SK-N-MC (cell line): ENCODE measurements around the gene TIMM9.
"Not testable (repeated sequence)": the region's sequence is repeated elsewhere in the genome, so short reads cannot be mapped to it uniquely, and the experiment has no call there.

Source experiments
- DNase-seq: peaks from one replicate; pipeline ENCODE4 v3.0.0-alpha.2; 2011; ENCODE audit warnings: low read depth, low spot score
- H3K27ac ChIP-seq: fragments of 200-600 bp; sonication (generic); 2 replicates; pipeline ENCODE4 v1.5.1; 2016; ENCODE audit warnings: mixed run types
- H3K36me3 ChIP-seq: fragments of 200-600 bp; sonication (generic); 2 replicates; pipeline ENCODE4 v1.6.1; 2017; ENCODE audit warnings: antibody characterized with exemption, low read length, mixed read lengths; ENCODE audit not compliant: insufficient read depth
- H3K4me3 ChIP-seq: fragments of 200-600 bp; sonication (generic); 2 replicates; pipeline ENCODE4 v1.5.1; 2016
- H3K9ac ChIP-seq: fragments of 200-600 bp; sonication (generic); 2 replicates; pipeline ENCODE4 v1.8.0; 2017; ENCODE audit warnings: mixed run types, mixed read lengths; ENCODE audit not compliant: insufficient read length
- H3K9me3 ChIP-seq: fragments of 200-600 bp; sonication (generic); 2 replicates; pipeline ENCODE4 v1.6.1; 2017; ENCODE audit warnings: low read depth, mild to moderate bottlenecking, antibody characterized with exemption, low read length, moderate library complexity, mixed read lengths
- EZH2 ChIP-seq: fragments of 200-600 bp; sonication (generic); IDR thresholded peaks from one replicate; pipeline ENCODE4 v1.6.1; 2017; ENCODE audit warnings: antibody characterized with exemption
- FOXP2 ChIP-seq: optimal IDR thresholded peaks from 2 replicates; pipeline ENCODE3; 2011; ENCODE audit warnings: mild to moderate bottlenecking, moderate library complexity; ENCODE audit not compliant: insufficient read depth; ENCODE audit errors: extremely low read length, control extremely low read depth
- POLR2AphosphoS5 ChIP-seq: IDR thresholded peaks from 2 replicates; pipeline ENCODE4 v1.6.1; 2012; ENCODE audit warnings: mild to moderate bottlenecking, low read depth, low read length, borderline replicate concordance

The TIMM9 gene

DNA sequence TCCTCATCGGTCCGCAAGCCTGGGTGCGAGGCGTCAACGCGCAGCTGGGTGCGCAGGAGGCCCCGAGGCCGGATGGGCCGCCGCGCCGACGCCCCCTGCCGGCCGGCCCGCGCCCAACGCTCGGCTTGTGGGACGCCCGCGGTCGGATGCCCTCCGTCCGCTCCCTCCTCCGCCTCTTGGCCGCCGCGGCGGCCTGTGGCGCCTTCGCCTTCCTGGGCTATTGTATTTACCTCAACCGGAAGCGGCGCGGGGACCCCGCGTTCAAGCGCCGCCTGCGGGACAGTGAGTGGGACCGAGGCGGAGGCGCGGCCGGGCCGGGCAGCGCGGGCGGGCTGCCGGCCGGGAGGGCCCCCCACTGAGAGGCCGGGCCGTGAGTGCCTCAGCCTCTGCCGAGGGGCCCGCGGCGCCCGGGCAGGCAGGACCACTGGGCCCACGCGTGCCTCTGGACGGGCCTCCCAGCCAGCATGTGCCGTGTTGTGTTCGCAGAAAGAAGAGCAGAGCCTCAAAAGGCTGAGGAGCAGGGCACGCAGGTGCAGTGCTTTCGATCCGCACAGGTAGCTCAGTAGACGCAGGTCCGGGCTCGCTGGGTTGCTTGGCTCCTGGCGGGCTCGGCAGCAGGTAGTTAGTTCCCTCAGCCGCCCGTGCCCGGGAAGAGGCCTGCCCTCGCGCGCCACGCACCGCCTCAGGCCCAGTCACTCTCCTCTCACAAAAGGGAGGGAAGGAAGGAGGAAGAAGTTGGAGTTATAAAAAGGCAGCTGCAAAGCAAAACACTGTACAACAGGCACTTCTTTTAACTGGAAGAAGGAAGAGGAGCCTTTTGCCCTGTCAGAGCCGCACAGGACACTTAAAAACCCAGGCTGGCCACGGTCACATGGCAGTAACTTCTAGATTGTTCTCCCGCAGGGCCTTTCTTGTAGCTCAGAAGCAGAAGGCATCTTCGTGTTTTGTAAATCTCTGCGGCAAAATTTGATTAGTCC lies 31.2 kb downstream of the TIMM9 start, which contains the start of gene TOMM20L:
TOMM20L (plus strand) TSS at position 119 of the 977 bp plus-strand sequence; CDS start at position 147, 28 bp downstream.
- Histone ChIP-seq H3K27ac (no peak within 1 kb of the TSS), H3K36me3 (no peaks in the 10 kb centered on the region), H3K9me3 (no peaks in the 10 kb centered on the region), H3K9ac (no peak within 1 kb of the TSS), H3K4me3 (no peak within 1 kb of the TSS)
- no peak for TF ChIP-seq EZH2
- TF ChIP-seq POLR2AphosphoS5, result no peak
- no peak for TF ChIP-seq FOXP2
- DNase-seq, result no peak

GRCh38 chr14:58395562-58395811 lies 31.8 kb downstream of the TIMM9 start:
- Histone ChIP-seq H3K27ac (no peak overlapping the region), H3K9me3 (no peaks in the 10 kb centered on the region), H3K4me3 (no peak overlapping the region), H3K9ac (no peak overlapping the region), H3K36me3 (no peaks in the 10 kb centered on the region)
- DNase-seq, result no peak
- no peak for TF ChIP-seq FOXP2
- no peak for TF ChIP-seq POLR2AphosphoS5
- TF ChIP-seq EZH2, result no peak

DNA sequence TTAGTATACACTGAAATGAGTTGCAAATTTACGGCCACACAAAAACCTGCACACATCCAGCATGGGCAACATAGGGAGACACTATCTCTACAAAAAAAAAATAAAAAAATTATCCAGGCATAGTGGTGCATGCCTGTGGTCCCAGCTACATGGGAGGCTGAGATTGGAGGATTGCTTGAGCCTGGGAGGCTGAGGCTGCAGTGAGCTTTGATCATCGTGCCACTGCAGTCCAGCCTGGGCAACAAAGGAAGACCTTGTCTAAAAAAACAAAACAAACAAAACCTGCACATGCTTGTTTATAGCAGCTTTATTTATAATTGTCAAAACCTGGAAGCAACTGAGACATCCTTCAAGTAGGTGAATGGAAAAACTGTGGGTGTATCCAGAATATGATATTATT lies 36.5 kb downstream of the TIMM9 start:
- TF ChIP-seq POLR2AphosphoS5, result no peak
- no peak for TF ChIP-seq FOXP2
- TF ChIP-seq EZH2, result no peak
- H3K27ac ChIP-seq, result no peak overlapping the region
- H3K36me3 ChIP-seq, result no peaks in the 10 kb centered on the region
- DNase-seq, result no peak
- no peak overlapping the region for H3K4me3 ChIP-seq
- H3K9ac ChIP-seq, result no peak overlapping the region
- no peaks in the 10 kb centered on the region for H3K9me3 ChIP-seq

GRCh38 chr14:58376791-58377190 lies 50.5 kb downstream of the TIMM9 start:
- Histone ChIP-seq H3K9ac (no peak overlapping the region), H3K36me3 (peaks cover 28% of the 10 kb centered on the region), H3K9me3 (no peaks in the 10 kb centered on the region), H3K27ac (no peak overlapping the region), H3K4me3 (no peak overlapping the region)
- DNase-seq, result no peak
- TF ChIP-seq EZH2 (no peak), FOXP2 (no peak), POLR2AphosphoS5 (no peak)

DNA sequence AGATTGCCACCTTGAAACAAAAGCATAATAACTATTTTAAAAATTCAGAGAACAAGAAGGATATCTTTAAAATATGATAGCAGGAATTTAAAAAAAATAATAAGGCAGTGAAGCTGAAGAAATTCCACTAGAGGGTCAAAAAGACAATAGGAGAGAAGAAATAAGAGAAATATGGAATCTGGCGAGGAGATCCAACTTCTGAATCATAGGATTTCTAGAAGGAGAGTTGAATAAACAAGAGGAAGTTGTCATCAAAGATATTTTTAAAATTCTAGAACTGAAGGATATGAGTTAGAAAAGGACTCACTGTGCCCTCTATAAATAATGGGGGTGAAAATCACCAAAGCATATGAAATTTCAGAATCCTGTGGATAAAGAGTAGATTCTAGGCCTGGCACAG lies 58.4 kb downstream of the TIMM9 start:
- Histone ChIP-seq H3K36me3 (peaks cover 35% of the 10 kb centered on the region), H3K4me3 (no peak overlapping the region), H3K27ac (no peak overlapping the region), H3K9ac (no peak overlapping the region), H3K9me3 (no peaks in the 10 kb centered on the region)
- TF ChIP-seq POLR2AphosphoS5 (no peak), FOXP2 (no peak), EZH2 (no peak)
- DNase-seq, result no peak

DNA sequence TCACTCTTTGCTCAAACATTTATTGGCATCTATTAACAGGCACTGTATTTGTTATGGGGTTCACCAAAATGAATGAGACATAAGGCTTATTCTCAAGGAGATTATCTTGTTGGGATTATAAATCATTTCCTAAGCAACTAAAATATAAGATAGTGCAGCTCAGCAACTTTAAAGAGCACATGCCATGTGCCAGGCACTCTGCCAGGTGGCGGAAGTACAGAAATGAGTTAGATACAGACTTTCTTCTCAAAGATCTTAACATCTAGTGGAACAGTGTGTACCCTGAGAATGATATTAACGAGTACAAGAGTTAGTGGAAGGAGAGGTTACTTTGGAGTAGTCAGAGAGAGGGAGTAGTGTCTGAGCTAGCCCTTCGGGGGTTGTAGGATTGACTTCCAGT lies 60.0 kb downstream of the TIMM9 start:
- Histone ChIP-seq H3K36me3 (peaks cover 35% of the 10 kb centered on the region), H3K27ac (no peak overlapping the region), H3K9me3 (no peaks in the 10 kb centered on the region), H3K4me3 (no peak overlapping the region), H3K9ac (no peak overlapping the region)
- TF ChIP-seq EZH2, result no peak
- no peak for TF ChIP-seq FOXP2
- no peak for TF ChIP-seq POLR2AphosphoS5
- DNase-seq, result no peak

DNA sequence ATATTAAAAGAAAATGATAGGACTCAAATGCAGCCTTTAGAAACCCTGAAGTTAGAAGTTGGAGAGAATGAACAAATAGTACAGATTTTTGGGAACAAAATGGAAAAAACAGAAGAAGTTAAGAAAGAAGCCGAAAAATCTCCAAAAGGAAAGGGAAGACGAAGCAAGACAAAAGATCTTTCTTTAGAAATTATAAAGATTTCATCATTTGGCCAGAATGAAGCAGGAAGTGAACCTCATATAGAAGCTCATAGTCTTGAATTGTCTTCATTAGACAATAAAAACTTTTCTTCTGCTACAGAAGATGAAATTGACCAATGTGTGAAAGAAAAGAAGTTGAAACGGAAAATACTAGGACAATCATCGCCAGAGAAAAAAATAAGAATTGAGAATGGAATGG lies 63.0 kb downstream of the TIMM9 start:
- no peaks in the 10 kb centered on the region for H3K9me3 ChIP-seq
- peaks cover 49% of the 10 kb centered on the region for H3K36me3 ChIP-seq
- TF ChIP-seq FOXP2 (no peak), POLR2AphosphoS5 (no peak), EZH2 (no peak)
- no peak overlapping the region for H3K4me3 ChIP-seq
- no peak for DNase-seq
- no peak overlapping the region for H3K9ac ChIP-seq
- no peak overlapping the region for H3K27ac ChIP-seq

DNA sequence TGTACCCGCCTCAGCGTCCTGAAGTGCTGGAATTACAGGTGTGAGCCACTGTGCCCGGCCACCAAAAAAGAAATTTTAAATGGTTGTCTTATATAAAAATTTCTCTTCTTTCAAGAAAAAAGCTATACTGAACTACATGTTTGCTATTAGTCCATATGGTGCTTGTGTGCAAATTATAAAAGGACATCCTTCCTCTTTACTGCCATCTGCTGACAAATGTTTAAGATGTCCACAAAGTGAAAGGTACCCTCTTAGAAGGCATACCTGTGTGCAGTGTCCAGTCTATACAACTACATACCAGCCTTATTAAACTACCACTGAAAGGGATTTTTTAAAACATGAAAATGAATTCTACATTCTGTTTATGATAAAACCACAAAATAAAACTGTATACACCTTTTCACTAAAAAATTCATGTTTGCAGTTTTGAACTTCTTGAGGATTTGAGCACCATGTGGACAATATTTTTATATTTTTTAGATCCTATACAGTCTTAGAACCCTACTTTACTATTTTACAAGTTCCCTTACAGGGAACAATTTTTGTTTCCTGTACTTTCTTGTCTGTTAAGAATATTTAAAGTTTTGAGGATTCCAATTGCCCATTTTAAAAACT lies 64.4 kb downstream of the TIMM9 start:
- no peaks in the 10 kb centered on the region for H3K9me3 ChIP-seq
- H3K4me3 ChIP-seq, result no peak overlapping the region
- no peak overlapping the region for H3K27ac ChIP-seq
- H3K36me3 ChIP-seq, result peaks cover 53% of the 10 kb centered on the region
- H3K9ac ChIP-seq, result no peak overlapping the region
- DNase-seq, result no peak
- TF ChIP-seq FOXP2 (no peak), EZH2 (no peak), POLR2AphosphoS5 (no peak)

DNA sequence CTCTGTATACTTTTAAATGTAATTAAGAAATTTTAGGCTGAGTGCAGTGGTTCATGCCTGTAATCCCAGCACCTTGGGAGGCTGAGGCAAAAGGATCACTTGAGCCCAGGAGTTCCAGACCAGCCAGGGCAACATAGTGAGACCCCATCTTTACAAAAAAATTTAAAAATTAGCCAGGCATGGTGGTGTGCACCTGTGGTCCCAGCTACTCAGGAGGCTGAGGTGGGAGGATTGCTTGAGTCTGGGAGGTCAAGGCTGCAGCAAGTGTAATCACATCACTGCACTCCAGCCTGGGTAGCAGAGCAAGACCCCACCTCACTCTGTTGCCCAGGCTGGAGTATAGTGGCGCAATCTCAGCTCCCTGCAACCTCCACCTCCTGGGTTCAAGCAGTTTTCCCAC lies 65.1 kb downstream of the TIMM9 start:
- not testable (repeated sequence) for H3K9me3 ChIP-seq, DNase-seq, H3K4me3 ChIP-seq, H3K9ac ChIP-seq, H3K27ac ChIP-seq
- H3K36me3 ChIP-seq, result peaks cover 47% of the 10 kb centered on the region
